Astrocyte of the hippocampus (primary cell): ENCODE measurements around the gene HYLS1.
A peak's percentile ranks its signal among the peaks of the same experiment; 100 is the strongest.
"Not testable (repeated sequence)": the region's sequence is repeated elsewhere in the genome, so short reads cannot be mapped to it uniquely, and the experiment has no call there.

Experiments
- DNase-seq: peaks from one replicate; pipeline ENCODE4 v3.0.0; 2011; ENCODE audit warnings: low read depth, low spot score

HYLS1 gene

GRCh38 chr11:125887373-125888324 is at the start of gene HYLS1:
Gene HYLS1 (plus strand): TSS chr11:125887668. CDS start chr11:125899369, 11,701 bp downstream.
- peak; percentile 99 for DNase-seq

GRCh38 chr11:125842321-125842948 is 45.0 kb upstream of the HYLS1 start:
- no peak for DNase-seq

GRCh38 chr11:125846188-125846587 is 41.3 kb upstream of the HYLS1 start:
- no peak for DNase-seq

GRCh38 chr11:125857670-125858069 is 29.8 kb upstream of the HYLS1 start:
- DNase-seq: not testable (repeated sequence)

- not testable (repeated sequence) for DNase-seq
Measured at GRCh38 chr11:125862786-125863185, 24.7 kb upstream of the HYLS1 start.

GRCh38 chr11:125865354-125865753 is 22.1 kb upstream of the HYLS1 start:
- DNase-seq: not testable (repeated sequence)

GRCh38 chr11:125869521-125869920 is 17.9 kb upstream of the HYLS1 start:
- peak; percentile 5 for DNase-seq

GRCh38 chr11:125871391-125872137 is 15.9 kb upstream of the HYLS1 start:
- DNase-seq: peak; percentile 48

- no peak for DNase-seq
Measured at GRCh38 chr11:125872138-125872491, 15.4 kb upstream of the HYLS1 start.

GRCh38 chr11:125873881-125874555 is 13.4 kb upstream of the HYLS1 start:
- no peak for DNase-seq

GRCh38 chr11:125874556-125875124 is 12.8 kb upstream of the HYLS1 start:
- DNase-seq: peak; percentile 84

GRCh38 chr11:125881291-125881690 is 6.2 kb upstream of the HYLS1 start:
- DNase-seq: no peak

GRCh38 chr11:125883375-125883774 is 4.1 kb upstream of the HYLS1 start:
- DNase-seq: no peak

- peak; percentile 8 for DNase-seq
Measured at GRCh38 chr11:125886997-125887372, 483 bp upstream of the HYLS1 start.

- no peak for DNase-seq
Measured at GRCh38 chr11:125890447-125891100, 3.1 kb downstream of the HYLS1 start.

- peak; percentile 12 for DNase-seq
Measured at GRCh38 chr11:125892071-125892470, 4.6 kb downstream of the HYLS1 start.

- no peak for DNase-seq
Measured at GRCh38 chr11:125892994-125893393, 5.5 kb downstream of the HYLS1 start.

GRCh38 chr11:125901872-125902271 is 14.4 kb downstream of the HYLS1 start:
- no peak for DNase-seq

- no peak for DNase-seq
Measured at GRCh38 chr11:125902277-125902926, 14.9 kb downstream of the HYLS1 start.
